Measurements from ENCODE around the gene CERS6. TPM values are rescaled to one million over a fixed set of nuclear protein-coding genes. Genes with fewer than 3 reads are reported as not detected.
A peak's percentile ranks its signal among the peaks of the same experiment; 100 is the strongest.

The CERS6 gene
- polyA plus RNA-seq, 3 donors from 2014 or later, result 2.4 to 9.2 (median 5.6) TPM

GRCh38 chr2:168466190-168466737, 10.2 kb downstream of the CERS6 start:
- H3K4me1 Mint-ChIP-seq, result peaks cover 66 to 82% of the 10 kb centered on the region in 2 donors
- no peak for DNase-seq
- peak overlapping the region in 4 of 6 donors; percentile 10 to 84 (median 56) for H3K27ac Mint-ChIP-seq
- no peaks in the 10 kb centered on the region for H3K36me3 Mint-ChIP-seq
- no peaks in the 10 kb centered on the region for H3K27me3 Mint-ChIP-seq (ENCODE audit: low read depth in 3 of 3)
- H3K4me3 Mint-ChIP-seq, result peak overlapping the region; percentile 42 to 56 (median 45)
- H3K9me3 Mint-ChIP-seq, result no peaks in the 10 kb centered on the region

- Mint-ChIP-seq H3K9me3 (no peaks in the 10 kb centered on the region), H3K36me3 (no peaks in the 10 kb centered on the region), H3K4me1 (peaks cover 64 to 81% of the 10 kb centered on the region in 2 donors), H3K4me3 (peak overlapping the region; percentile 42 to 56 (median 45)), H3K27ac (peak overlapping the region in 4 of 6 donors; percentile 10 to 84 (median 56)), H3K27me3 (ENCODE audit: low read depth in 3 of 3) (no peaks in the 10 kb centered on the region)
- no peak for DNase-seq
Measured at GRCh38 chr2:168466834-168467565, 10.9 kb downstream of the CERS6 start.

- Mint-ChIP-seq H3K27me3 (ENCODE audit: low read depth in 3 of 3) (no peaks in the 10 kb centered on the region), H3K36me3 (no peaks in the 10 kb centered on the region), H3K4me1 (peaks cover 64 to 78% of the 10 kb centered on the region in 2 donors), H3K27ac (no peak overlapping the region), H3K9me3 (no peaks in the 10 kb centered on the region), H3K4me3 (no peak overlapping the region)
- no peak for DNase-seq
Measured at GRCh38 chr2:168467729-168468128, 11.7 kb downstream of the CERS6 start.

- no peaks in the 10 kb centered on the region for H3K9me3 Mint-ChIP-seq
- no peak overlapping the region for H3K4me3 Mint-ChIP-seq
- peaks cover 64 to 78% of the 10 kb centered on the region in 2 donors for H3K4me1 Mint-ChIP-seq
- no peak overlapping the region for H3K27ac Mint-ChIP-seq
- H3K36me3 Mint-ChIP-seq, result no peaks in the 10 kb centered on the region
- H3K27me3 Mint-ChIP-seq (ENCODE audit: low read depth in 3 of 3), result no peaks in the 10 kb centered on the region
- no peak for DNase-seq
Measured at GRCh38 chr2:168468354-168468753, 12.3 kb downstream of the CERS6 start.

- DNase-seq, result no peak
- H3K9me3 Mint-ChIP-seq, result no peaks in the 10 kb centered on the region
- peak overlapping the region in 3 of 5 donors; percentile 36 to 51 (median 37) for H3K4me3 Mint-ChIP-seq
- H3K4me1 Mint-ChIP-seq, result peaks cover 64 to 71% of the 10 kb centered on the region in 2 donors
- no peaks in the 10 kb centered on the region for H3K27me3 Mint-ChIP-seq (ENCODE audit: low read depth in 3 of 3)
- no peaks in the 10 kb centered on the region for H3K36me3 Mint-ChIP-seq
- peak overlapping the region in 3 of 6 donors; percentile 3 to 59 (median 17) for H3K27ac Mint-ChIP-seq
Measured at GRCh38 chr2:168469281-168469988, 13.4 kb downstream of the CERS6 start.

GRCh38 chr2:168470320-168471162, 14.5 kb downstream of the CERS6 start:
- peak overlapping the region in 3 of 5 donors; percentile 1 to 21 (median 15) for H3K4me3 Mint-ChIP-seq
- no peaks in the 10 kb centered on the region for H3K9me3 Mint-ChIP-seq
- no peak for DNase-seq
- H3K27me3 Mint-ChIP-seq (ENCODE audit: low read depth in 3 of 3), result no peaks in the 10 kb centered on the region
- peak overlapping the region in 5 of 6 donors; percentile 18 to 80 (median 55) for H3K27ac Mint-ChIP-seq
- H3K36me3 Mint-ChIP-seq, result no peaks in the 10 kb centered on the region
- H3K4me1 Mint-ChIP-seq, result peaks cover 54 to 60% of the 10 kb centered on the region in 2 donors

- Mint-ChIP-seq H3K27me3 (ENCODE audit: low read depth in 3 of 3) (no peaks in the 10 kb centered on the region), H3K27ac (peak overlapping the region in 3 of 6 donors; percentile 50 to 80 (median 55)), H3K36me3 (no peaks in the 10 kb centered on the region), H3K4me1 (peaks cover 48 to 54% of the 10 kb centered on the region in 2 donors), H3K4me3 (peak overlapping the region in 1 of 5 donors; percentile 32), H3K9me3 (no peaks in the 10 kb centered on the region)
- no peak for DNase-seq
Measured at GRCh38 chr2:168471163-168471475, 15.0 kb downstream of the CERS6 start.

GRCh38 chr2:168475636-168476035, 19.6 kb downstream of the CERS6 start:
- H3K9me3 Mint-ChIP-seq, result no peaks in the 10 kb centered on the region
- no peaks in the 10 kb centered on the region for H3K36me3 Mint-ChIP-seq
- no peak for DNase-seq
- H3K4me1 Mint-ChIP-seq, result peaks cover 6 to 39% of the 10 kb centered on the region in 2 donors
- no peak overlapping the region for H3K4me3 Mint-ChIP-seq
- H3K27me3 Mint-ChIP-seq (ENCODE audit: low read depth in 3 of 3), result no peaks in the 10 kb centered on the region
- no peak overlapping the region for H3K27ac Mint-ChIP-seq

- peaks cover 0 to 47% of the 10 kb centered on the region in 2 donors for H3K4me1 Mint-ChIP-seq
Measured at GRCh38 chr2:168478206-168478605, 22.1 kb downstream of the CERS6 start.

GRCh38 chr2:168480356-168480755, 24.3 kb downstream of the CERS6 start:
- Mint-ChIP-seq H3K4me3 (no peak overlapping the region), H3K27ac (no peak overlapping the region), H3K36me3 (no peaks in the 10 kb centered on the region), H3K4me1 (peaks cover 2 to 48% of the 10 kb centered on the region in 2 donors), H3K27me3 (ENCODE audit: low read depth in 3 of 3) (peaks cover 0 to 4% (median 2%) of the 10 kb centered on the region in 3 donors), H3K9me3 (no peaks in the 10 kb centered on the region)
- DNase-seq, result no peak

More at GRCh38 chr2:168478206-168478605, 22.1 kb downstream of the CERS6 start:
- no peaks in the 10 kb centered on the region for H3K27me3 Mint-ChIP-seq (ENCODE audit: low read depth in 3 of 3)
- no peaks in the 10 kb centered on the region for H3K9me3 Mint-ChIP-seq
- no peak for DNase-seq
- no peak overlapping the region for H3K4me3 Mint-ChIP-seq
- H3K36me3 Mint-ChIP-seq, result no peaks in the 10 kb centered on the region
- H3K27ac Mint-ChIP-seq, result no peak overlapping the region

GRCh38 chr2:168480825-168481585, 24.9 kb downstream of the CERS6 start:
- Mint-ChIP-seq H3K27me3 (ENCODE audit: low read depth in 3 of 3) (peaks cover 0 to 4% (median 2%) of the 10 kb centered on the region in 3 donors), H3K9me3 (no peaks in the 10 kb centered on the region), H3K36me3 (no peaks in the 10 kb centered on the region), H3K4me1 (peaks cover 2 to 48% of the 10 kb centered on the region in 2 donors), H3K4me3 (no peak overlapping the region), H3K27ac (no peak overlapping the region)
- DNase-seq, result no peak

- DNase-seq, result no peak
- Mint-ChIP-seq H3K36me3 (peaks cover 0 to 4% (median 0%) of the 10 kb centered on the region in 3 donors), H3K27ac (no peak overlapping the region), H3K4me1 (peaks cover 2 to 39% of the 10 kb centered on the region in 2 donors), H3K27me3 (ENCODE audit: low read depth in 3 of 3) (peaks cover 0 to 4% (median 2%) of the 10 kb centered on the region in 3 donors), H3K4me3 (no peak overlapping the region), H3K9me3 (no peaks in the 10 kb centered on the region)
Measured at GRCh38 chr2:168482269-168482668, 26.2 kb downstream of the CERS6 start.

All from immature natural killer cell (primary cell).